Neuronal stem cell (in vitro differentiated cells): ENCODE results near the gene CXCL17.

Source experiments
- DNase-seq: peaks from one replicate; pipeline ENCODE4 v3.0.0-alpha.2; 2013; ENCODE audit warnings: low spot score
- H2AFZ ChIP-seq: one replicate; pipeline ENCODE4 v1.6.1; 2013; ENCODE audit warnings: mild to moderate bottlenecking, low read length, inconsistent platforms
- H2AK5ac ChIP-seq: 2 replicates; pipeline ENCODE4 v1.6.1; 2013; ENCODE audit warnings: low read depth, mild to moderate bottlenecking, inconsistent platforms, low read length, moderate library complexity, mixed read lengths
- H2BK120ac ChIP-seq: 2 replicates; pipeline ENCODE4 v1.6.1; 2013; ENCODE audit warnings: low read depth, mild to moderate bottlenecking, inconsistent platforms, low read length, moderate library complexity, mixed read lengths
- H2BK12ac ChIP-seq: one replicate; pipeline ENCODE4 v1.6.1; 2013; ENCODE audit warnings: low read length, inconsistent platforms
- H2BK15ac ChIP-seq: 2 replicates; pipeline ENCODE4 v1.6.1; 2013; ENCODE audit warnings: mild to moderate bottlenecking, low read length, inconsistent platforms, mixed read lengths
- H2BK5ac ChIP-seq: one replicate; pipeline ENCODE4 v1.6.1; 2013; ENCODE audit warnings: inconsistent platforms, mild to moderate bottlenecking, low read length, moderate library complexity
- H3K14ac ChIP-seq: one replicate; pipeline ENCODE4 v1.6.1; 2013; ENCODE audit warnings: low read length, inconsistent platforms
- H3K18ac ChIP-seq: 2 replicates; pipeline ENCODE4 v1.6.1; 2013; ENCODE audit warnings: low read length, inconsistent platforms
- H3K23ac ChIP-seq: 2 replicates; pipeline ENCODE4 v1.6.1; 2013; ENCODE audit warnings: low read depth, mild to moderate bottlenecking, mixed read lengths, low read length, inconsistent platforms; ENCODE audit not compliant: poor library complexity
- H3K27ac ChIP-seq: replicated peaks from 3 replicates; pipeline ENCODE4 v1.5.1; 2013; ENCODE audit warnings: low read length, inconsistent platforms
- H3K27me3 ChIP-seq, 3 experiments: 2 replicates each; pipeline ENCODE4 v1.6.1; 2013; ENCODE audit warnings: low read length in 3 of 3, mild to moderate bottlenecking in 2 of 3, inconsistent platforms in 1 of 3, low read depth in 1 of 3, mixed read lengths in 1 of 3, moderate library complexity in 1 of 3; ENCODE audit not compliant: control insufficient read depth in 3 of 3, insufficient read depth in 3 of 3
- H3K36me3 ChIP-seq, 2 donors: replicated peaks in 1 of 2; 2 replicates each; pipeline ENCODE4 v1.6.1; 2013; ENCODE audit warnings: low read length in 2 of 2; ENCODE audit not compliant: control insufficient read depth in 2 of 2, insufficient read depth in 2 of 2
- H3K4ac ChIP-seq: 2 replicates; pipeline ENCODE4 v1.6.1; 2013; ENCODE audit warnings: inconsistent platforms, mild to moderate bottlenecking, low read length, moderate library complexity
- H3K4me1 ChIP-seq, 2 donors: 1 replicate in 1 of 2; 2 replicates in 1 of 2; pipeline ENCODE4 v1.6.1; 2013; ENCODE audit warnings: low read length in 2 of 2, low read depth in 1 of 2; ENCODE audit not compliant: control insufficient read depth in 2 of 2, insufficient read depth in 1 of 2
- H3K4me2 ChIP-seq: one replicate; pipeline ENCODE4 v1.6.1; 2013; ENCODE audit warnings: mild to moderate bottlenecking, low read length, inconsistent platforms; ENCODE audit not compliant: insufficient read depth, poor library complexity, severe bottlenecking
- H3K4me3 ChIP-seq, 2 donors: 2 replicates each; pipeline ENCODE4 v1.5.1; 2013; ENCODE audit warnings: low read length in 2 of 2, mild to moderate bottlenecking in 2 of 2, inconsistent platforms in 1 of 2, moderate library complexity in 1 of 2
- H3K79me1 ChIP-seq: one replicate; pipeline ENCODE4 v1.6.1; 2013; ENCODE audit warnings: low read depth, mild to moderate bottlenecking, inconsistent platforms, low read length, moderate library complexity
- H3K9ac ChIP-seq: one replicate; pipeline ENCODE4 v1.6.1; 2013; ENCODE audit warnings: mild to moderate bottlenecking, low read depth, low read length, inconsistent platforms; ENCODE audit not compliant: poor library complexity
- H3K9me3 ChIP-seq, 2 donors: replicated peaks in 1 of 2; 2 replicates each; pipeline versions ENCODE3 to v1.6.1; 2013; ENCODE audit warnings: low read length in 2 of 2, mild to moderate bottlenecking in 2 of 2, inconsistent platforms in 1 of 2, low read depth in 1 of 2, mixed read lengths in 1 of 2, moderate library complexity in 1 of 2; ENCODE audit not compliant: control insufficient read depth in 2 of 2, insufficient read depth in 1 of 2
- H4K8ac ChIP-seq: one replicate; pipeline ENCODE4 v1.6.1; 2013; ENCODE audit warnings: low read depth, mild to moderate bottlenecking, inconsistent platforms, low read length, moderate library complexity
- H4K91ac ChIP-seq: one replicate; pipeline ENCODE4 v1.6.1; 2013; ENCODE audit warnings: low read length, low read depth, mild to moderate bottlenecking, inconsistent platforms; ENCODE audit not compliant: poor library complexity
- WGBS, 2 donors: extraction: QIAGEN DNeasy Blood & Tissue Kit; methylation state at CpG; one replicate each; pipeline ENCODE4 v1.1.7; 2013; ENCODE audit warnings: missing lambda C conversion rate in 2 of 2, mixed read lengths in 1 of 2; ENCODE audit not compliant: insufficient read length in 2 of 2, insufficient replicate concordance in 1 of 2; ENCODE audit errors: extremely low coverage in 2 of 2; 5-methylcytosine and 5-hydroxymethylcytosine counted together

The CXCL17 gene

DNA sequence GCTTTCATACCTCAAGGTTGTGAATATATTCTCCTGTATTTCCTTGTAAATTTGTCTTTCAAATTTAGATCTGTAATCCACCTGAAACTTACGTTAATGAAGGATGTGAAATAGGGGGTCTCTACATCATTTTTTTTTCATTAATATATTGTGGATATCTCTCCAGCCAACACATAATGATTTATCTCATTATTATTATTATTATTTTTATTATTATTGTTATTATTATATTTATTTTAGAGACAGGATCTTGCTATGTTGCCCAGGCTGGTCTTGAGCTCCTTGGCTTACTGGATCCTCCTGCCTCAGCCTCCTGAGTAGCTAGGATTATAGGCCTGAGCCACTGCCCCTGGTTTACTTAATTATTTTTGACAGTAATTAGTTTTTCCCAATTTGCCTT is 11.3 kb downstream of the CXCL17 start:
- H4K91ac ChIP-seq: no peak overlapping the region
- H2AFZ ChIP-seq: no peak overlapping the region
- peaks cover 6 to 7% of the 10 kb centered on the region in 2 donors for H3K4me1 ChIP-seq
- no peak overlapping the region for H3K9ac ChIP-seq
- H3K4me3 ChIP-seq: no peak overlapping the region
- no CpG with 5 or more reads among the region's 1 CpG for WGBS, 2 donors
- H2BK12ac ChIP-seq: no peak overlapping the region
- no peak overlapping the region for H2BK120ac ChIP-seq
- H3K27ac ChIP-seq: no peak overlapping the region
- no peak overlapping the region for H2BK15ac ChIP-seq
- no peak overlapping the region for H2BK5ac ChIP-seq
- no peaks in the 10 kb centered on the region for H3K27me3 ChIP-seq
- no peaks in the 10 kb centered on the region for H3K79me1 ChIP-seq
- no peak overlapping the region for H3K4ac ChIP-seq
- no peak overlapping the region for H2AK5ac ChIP-seq
- H3K36me3 ChIP-seq: no peaks in the 10 kb centered on the region
- H3K18ac ChIP-seq: no peak overlapping the region
- no peak overlapping the region for H3K14ac ChIP-seq
- no peaks in the 10 kb centered on the region for H3K9me3 ChIP-seq
- H4K8ac ChIP-seq: no peak overlapping the region
- H3K4me2 ChIP-seq: no peak overlapping the region
- H3K23ac ChIP-seq: no peak overlapping the region
- no peak for DNase-seq

GRCh38 chr19:42428676-42429075 is 14.1 kb downstream of the CXCL17 start:
- H3K9me3 ChIP-seq: peaks cover 0 to 6% of the 10 kb centered on the region in 2 donors
- H3K36me3 ChIP-seq: no peaks in the 10 kb centered on the region
- H3K23ac ChIP-seq: no peak overlapping the region
- H3K79me1 ChIP-seq: no peaks in the 10 kb centered on the region
- H3K27ac ChIP-seq: no peak overlapping the region
- H4K91ac ChIP-seq: no peak overlapping the region
- no peak overlapping the region for H2AK5ac ChIP-seq
- H3K14ac ChIP-seq: no peak overlapping the region
- no peak overlapping the region for H2BK5ac ChIP-seq
- H3K4me3 ChIP-seq: no peak overlapping the region
- WGBS, 2 donors: no CpG with 5 or more reads among the region's 3 CpGs
- no peak overlapping the region for H3K18ac ChIP-seq
- H2BK12ac ChIP-seq: no peak overlapping the region
- no peak overlapping the region for H2AFZ ChIP-seq
- no peak overlapping the region for H3K9ac ChIP-seq
- no peak overlapping the region for H2BK15ac ChIP-seq
- peaks cover 0 to 10% (median 0%) of the 10 kb centered on the region in 3 experiments for H3K27me3 ChIP-seq
- H3K4me1 ChIP-seq: peaks cover 6 to 10% of the 10 kb centered on the region in 2 donors
- H3K4me2 ChIP-seq: no peak overlapping the region
- no peak overlapping the region for H2BK120ac ChIP-seq
- no peak overlapping the region for H4K8ac ChIP-seq
- no peak for DNase-seq
- H3K4ac ChIP-seq: no peak overlapping the region

DNA sequence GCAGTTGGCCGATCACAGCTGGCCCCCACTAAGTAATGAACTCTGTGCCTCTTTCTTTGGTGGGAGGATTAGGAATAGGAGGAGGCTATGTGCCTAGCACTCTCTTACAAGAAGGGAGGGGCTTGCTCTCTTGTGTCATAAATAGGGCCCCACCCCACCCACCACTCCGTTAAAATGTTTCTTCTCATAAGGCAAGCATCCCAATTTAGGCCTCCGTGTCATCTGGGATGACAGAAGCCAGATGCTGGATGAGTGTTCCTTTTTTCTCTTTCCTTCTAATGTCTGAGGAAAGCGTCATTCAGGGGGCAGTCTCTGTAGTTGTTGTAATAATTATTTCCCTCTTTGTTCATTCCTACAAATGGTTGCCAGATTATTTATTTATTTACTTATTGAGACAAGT is 15.4 kb downstream of the CXCL17 start, which contains the start of gene LIPE:
LIPE (minus strand) TSS at position 76 of the 400 bp plus-strand sequence. CDS start 239 bp downstream, outside the sequence.
- no peak within 1 kb of the TSS for H2BK15ac ChIP-seq
- H3K9me3 ChIP-seq: peaks cover 0 to 6% of the 10 kb centered on the region in 2 donors
- H3K27me3 ChIP-seq: peaks cover 0 to 11% (median 0%) of the 10 kb centered on the region in 3 experiments
- peaks cover 6 to 13% of the 10 kb centered on the region in 2 donors for H3K4me1 ChIP-seq
- peak within 1 kb of the TSS; percentile 8 for H2BK12ac ChIP-seq
- no peak within 1 kb of the TSS for H3K4me3 ChIP-seq
- no peak within 1 kb of the TSS for H3K23ac ChIP-seq
- DNase-seq: no peak
- no peak within 1 kb of the TSS for H3K9ac ChIP-seq
- H2AFZ ChIP-seq: no peak within 1 kb of the TSS
- no peak within 1 kb of the TSS for H3K27ac ChIP-seq
- no peak within 1 kb of the TSS for H3K14ac ChIP-seq
- H3K4me2 ChIP-seq: no peak within 1 kb of the TSS
- WGBS, 2 donors: no CpG with 5 or more reads among the region's 4 CpGs
- no peak within 1 kb of the TSS for H2AK5ac ChIP-seq
- no peak within 1 kb of the TSS for H3K18ac ChIP-seq
- no peaks in the 10 kb centered on the region for H3K36me3 ChIP-seq
- H3K4ac ChIP-seq: no peak within 1 kb of the TSS
- H3K79me1 ChIP-seq: no peaks in the 10 kb centered on the region
- H4K91ac ChIP-seq: no peak within 1 kb of the TSS
- H2BK120ac ChIP-seq: no peak within 1 kb of the TSS
- H2BK5ac ChIP-seq: no peak within 1 kb of the TSS
- H4K8ac ChIP-seq: no peak within 1 kb of the TSS

DNA sequence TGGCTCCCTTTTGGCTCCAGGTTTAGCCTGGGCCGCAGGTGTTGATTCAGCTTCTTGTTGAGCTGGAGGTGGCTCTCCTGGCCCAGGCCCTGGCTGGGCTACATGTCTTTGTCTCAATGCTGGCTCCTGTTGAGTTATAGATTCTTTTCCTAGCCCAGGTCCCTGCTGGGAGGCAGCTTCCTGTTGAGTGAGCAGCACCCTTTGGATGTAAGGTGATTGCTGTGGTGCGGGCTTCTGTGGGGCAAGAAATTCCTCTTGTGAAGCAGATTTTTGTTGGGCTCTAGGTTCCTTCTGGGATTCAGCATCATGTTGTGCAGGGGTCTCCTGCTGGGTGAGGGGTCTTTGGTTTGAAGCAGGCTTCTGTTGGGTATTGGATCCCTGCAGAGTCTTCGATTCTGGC is 16.1 kb downstream of the CXCL17 start:
- Histone ChIP-seq H3K18ac (no peak overlapping the region), H2BK5ac (no peak overlapping the region), H3K27ac (no peak overlapping the region), H3K14ac (no peak overlapping the region), H3K9me3 (peaks cover 0 to 6% of the 10 kb centered on the region in 2 donors), H3K36me3 (no peaks in the 10 kb centered on the region), H3K4me3 (no peak overlapping the region), H3K4me1 (peaks cover 10 to 17% of the 10 kb centered on the region in 2 donors), H2BK15ac (no peak overlapping the region), H2AK5ac (no peak overlapping the region), H3K27me3 (peaks cover 0 to 13% (median 0%) of the 10 kb centered on the region in 3 experiments), H2AFZ (no peak overlapping the region), H3K4me2 (no peak overlapping the region), H3K79me1 (no peaks in the 10 kb centered on the region), H3K9ac (no peak overlapping the region), H4K91ac (no peak overlapping the region), H4K8ac (no peak overlapping the region), H2BK120ac (no peak overlapping the region), H3K4ac (no peak overlapping the region), H3K23ac (no peak overlapping the region), H2BK12ac (no peak overlapping the region)
- no CpG with 5 or more reads among the region's 3 CpGs for WGBS, 2 donors
- no peak for DNase-seq
